GM12891 (cell line): ENCODE measurements around the gene NRXN3.

ENCODE experiments used
- POLR2A ChIP-seq: IDR thresholded peaks from 2 replicates; pipeline ENCODE4 v1.6.1; 2011; ENCODE audit warnings: low read depth, low read length, control low read depth
- POLR2AphosphoS5 ChIP-seq: IDR thresholded peaks from 2 replicates; pipeline ENCODE4 v1.6.1; 2011; ENCODE audit warnings: low read depth, low read length, control low read depth
- TAF1 ChIP-seq: IDR thresholded peaks from 2 replicates; pipeline ENCODE4 v1.6.1; 2011; ENCODE audit warnings: low read depth, low read length, control low read depth

- no peak for TF ChIP-seq TAF1
- TF ChIP-seq POLR2A, result no peak
- TF ChIP-seq POLR2AphosphoS5, result no peak
These were observed 143.3 kb downstream of the NRXN3 start for GRCh38 chr14:78313499-78313898.
